DOHH2 (cell line): ENCODE results near the gene RPAP2.
"Not testable (repeated sequence)": the region's sequence is repeated elsewhere in the genome, so short reads cannot be mapped to it uniquely, and the experiment has no call there.

Experiments used
- H3F3A ChIP-seq: fragments of 200-600 bp; sonication (generic), shearing (Covaris generic); 2 replicates; pipeline ENCODE4 v1.6.0; 2016; ENCODE audit warnings: antibody characterized with exemption, mild to moderate bottlenecking; ENCODE audit not compliant: control insufficient read depth, insufficient read depth
- H3K27ac ChIP-seq: fragments of 200-600 bp; sonication (generic); 2 replicates; pipeline ENCODE4 v1.5.1; 2014; ENCODE audit warnings: low read depth, mild to moderate bottlenecking, low read length, moderate library complexity
- H3K27me3 ChIP-seq: fragments of 200-600 bp; sonication (generic); 2 replicates; pipeline ENCODE4 v1.6.1; 2014; ENCODE audit warnings: mild to moderate bottlenecking, low read length, mixed read lengths; ENCODE audit not compliant: control insufficient read depth
- H3K36me3 ChIP-seq: fragments of 200-600 bp; sonication (generic); 2 replicates; pipeline ENCODE4 v1.6.1; 2014; ENCODE audit warnings: mild to moderate bottlenecking, low read length, moderate library complexity, mixed read lengths; ENCODE audit not compliant: control insufficient read depth
- H3K4me1 ChIP-seq: fragments of 200-600 bp; sonication (generic); 2 replicates; pipeline ENCODE4 v1.6.1; 2014; ENCODE audit warnings: mild to moderate bottlenecking, low read length, mixed read lengths; ENCODE audit not compliant: control insufficient read depth
- H3K4me2 ChIP-seq: fragments of 200-600 bp; sonication (generic); 2 replicates; pipeline ENCODE4 v1.6.0; 2014; ENCODE audit warnings: mild to moderate bottlenecking, low read length, moderate library complexity
- H3K4me3 ChIP-seq: fragments of 200-600 bp; sonication (generic); 2 replicates; pipeline ENCODE4 v1.5.1; 2014; ENCODE audit warnings: mild to moderate bottlenecking, low read length, mixed read lengths
- H3K79me2 ChIP-seq: fragments of 200-600 bp; sonication (generic); 2 replicates; pipeline ENCODE4 v1.6.1; 2014; ENCODE audit warnings: mild to moderate bottlenecking, low read length, mixed read lengths; ENCODE audit not compliant: control insufficient read depth
- H3K9me2 ChIP-seq: fragments of 200-600 bp; sonication (generic); replicated peaks from 2 replicates; pipeline ENCODE4 v1.6.1; 2014; ENCODE audit warnings: mild to moderate bottlenecking, low read length, mixed read lengths; ENCODE audit not compliant: control insufficient read depth
- H3K9me3 ChIP-seq: fragments of 200-600 bp; sonication (generic); 2 replicates; pipeline ENCODE4 v1.6.1; 2014; ENCODE audit warnings: antibody characterized with exemption, low read length, mixed read lengths; ENCODE audit not compliant: control insufficient read depth, insufficient read depth
- H4K20me1 ChIP-seq: fragments of 200-600 bp; sonication (generic); 2 replicates; pipeline ENCODE4 v1.6.0; 2014; ENCODE audit warnings: low read depth, mild to moderate bottlenecking, antibody characterized with exemption, low read length, moderate library complexity; ENCODE audit not compliant: control insufficient read depth, insufficient read depth
- EZH2phosphoT487 ChIP-seq: fragments of 200-600 bp; sonication (generic); IDR thresholded peaks from 2 replicates; pipeline ENCODE4 v1.6.1; 2017; ENCODE audit warnings: borderline replicate concordance, mild to moderate bottlenecking, antibody characterized with exemption, low read length, moderate library complexity, mixed read lengths
- TF ChIP-seq, protein P1 (sequence below): fragments of 200-600 bp; sonication (generic); IDR thresholded peaks from one replicate; pipeline ENCODE4 v1.5.1; 2014; ENCODE audit warnings: antibody characterized with exemption, mild to moderate bottlenecking, low read depth, low read length; ENCODE audit not compliant: poor library complexity, severe bottlenecking

The RPAP2 gene

GRCh38 chr1:92380867-92381266 is 82.0 kb downstream of the RPAP2 start:
- Histone ChIP-seq H3K4me3 (no peak overlapping the region), H3K4me1 (no peaks in the 10 kb centered on the region), H3K27me3 (no peaks in the 10 kb centered on the region), H3K9me2 (no peaks in the 10 kb centered on the region), H4K20me1 (no peaks in the 10 kb centered on the region), H3F3A (no peaks in the 10 kb centered on the region; the same call in 1 of the 2 replicates), H3K4me2 (no peak overlapping the region), H3K27ac (no peak overlapping the region), H3K36me3 (peaks cover 5% of the 10 kb centered on the region; the same call in 1 of the 2 replicates), H3K79me2 (no peaks in the 10 kb centered on the region), H3K9me3 (no peaks in the 10 kb centered on the region)
- TF ChIP-seq EZH2phosphoT487, result no peak
- TF ChIP-seq, protein P1, sequence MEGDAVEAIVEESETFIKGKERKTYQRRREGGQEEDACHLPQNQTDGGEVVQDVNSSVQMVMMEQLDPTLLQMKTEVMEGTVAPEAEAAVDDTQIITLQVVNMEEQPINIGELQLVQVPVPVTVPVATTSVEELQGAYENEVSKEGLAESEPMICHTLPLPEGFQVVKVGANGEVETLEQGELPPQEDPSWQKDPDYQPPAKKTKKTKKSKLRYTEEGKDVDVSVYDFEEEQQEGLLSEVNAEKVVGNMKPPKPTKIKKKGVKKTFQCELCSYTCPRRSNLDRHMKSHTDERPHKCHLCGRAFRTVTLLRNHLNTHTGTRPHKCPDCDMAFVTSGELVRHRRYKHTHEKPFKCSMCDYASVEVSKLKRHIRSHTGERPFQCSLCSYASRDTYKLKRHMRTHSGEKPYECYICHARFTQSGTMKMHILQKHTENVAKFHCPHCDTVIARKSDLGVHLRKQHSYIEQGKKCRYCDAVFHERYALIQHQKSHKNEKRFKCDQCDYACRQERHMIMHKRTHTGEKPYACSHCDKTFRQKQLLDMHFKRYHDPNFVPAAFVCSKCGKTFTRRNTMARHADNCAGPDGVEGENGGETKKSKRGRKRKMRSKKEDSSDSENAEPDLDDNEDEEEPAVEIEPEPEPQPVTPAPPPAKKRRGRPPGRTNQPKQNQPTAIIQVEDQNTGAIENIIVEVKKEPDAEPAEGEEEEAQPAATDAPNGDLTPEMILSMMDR, result no peak

DNA sequence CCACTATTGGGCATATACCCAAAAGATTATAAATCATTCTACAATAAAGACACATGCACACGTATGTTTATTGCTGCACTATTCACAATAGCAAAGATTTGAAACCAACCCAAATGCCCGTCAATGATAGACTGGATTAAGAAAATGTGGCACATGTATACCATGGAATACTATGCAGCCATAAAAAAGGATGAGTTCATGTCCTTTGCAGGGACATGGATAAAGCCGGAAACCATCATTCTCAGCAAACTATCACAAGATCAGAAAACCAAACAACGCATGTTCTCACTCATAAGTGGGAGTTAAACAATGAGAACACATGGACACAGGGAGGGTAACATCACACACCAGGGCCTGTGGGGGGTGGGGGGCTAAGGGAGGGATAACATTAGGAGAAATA is 95.1 kb downstream of the RPAP2 start:
- not testable (repeated sequence) for H3K79me2 ChIP-seq, H4K20me1 ChIP-seq, H3F3A ChIP-seq, H3K4me2 ChIP-seq, H3K4me1 ChIP-seq, H3K9me3 ChIP-seq, H3K4me3 ChIP-seq, H3K27ac ChIP-seq, H3K9me2 ChIP-seq, H3K36me3 ChIP-seq, H3K27me3 ChIP-seq

GRCh38 chr1:92398519-92398918 is 99.7 kb downstream of the RPAP2 start:
- H3K4me1 ChIP-seq, result peaks cover 10% of the 10 kb centered on the region
- TF ChIP-seq, protein P1, result no peak
- TF ChIP-seq EZH2phosphoT487, result no peak
- no peak overlapping the region for H3K4me3 ChIP-seq
- H3K9me2 ChIP-seq, result no peaks in the 10 kb centered on the region
- no peaks in the 10 kb centered on the region for H3K36me3 ChIP-seq
- H3K27me3 ChIP-seq, result no peaks in the 10 kb centered on the region
- peaks cover 8% of the 10 kb centered on the region; the same call in 1 of the 2 replicates for H3K9me3 ChIP-seq
- H3K4me2 ChIP-seq, result no peak overlapping the region
- no peaks in the 10 kb centered on the region for H4K20me1 ChIP-seq
- no peak overlapping the region for H3K27ac ChIP-seq
- no peaks in the 10 kb centered on the region for H3K79me2 ChIP-seq
- H3F3A ChIP-seq, result no peaks in the 10 kb centered on the region

DNA sequence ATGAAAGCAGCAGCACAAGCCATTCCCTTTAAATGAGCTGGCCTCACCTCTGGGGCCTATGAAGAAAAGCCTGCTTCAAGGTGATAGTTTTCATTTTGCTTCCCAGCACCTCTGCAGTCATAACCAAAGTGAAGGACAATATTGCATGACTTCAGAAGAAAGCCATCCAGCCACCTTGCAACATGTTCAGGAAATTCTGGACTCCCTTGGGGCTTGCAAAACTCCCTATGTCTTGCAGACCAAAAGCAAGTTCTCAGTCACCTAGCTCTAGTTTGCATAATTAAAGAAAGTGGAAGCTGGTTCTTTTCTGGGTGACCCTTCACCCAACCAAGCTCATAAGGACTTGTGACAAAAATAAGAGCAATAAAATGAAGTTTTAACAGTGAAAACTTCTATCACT is 100.2 kb downstream of the RPAP2 start:
- Histone ChIP-seq H3K79me2 (no peaks in the 10 kb centered on the region), H3K4me2 (no peak overlapping the region), H4K20me1 (no peaks in the 10 kb centered on the region), H3K27me3 (no peaks in the 10 kb centered on the region), H3F3A (no peaks in the 10 kb centered on the region), H3K9me3 (peaks cover 10% of the 10 kb centered on the region; the same call in 1 of the 2 replicates), H3K4me3 (no peak overlapping the region), H3K36me3 (no peaks in the 10 kb centered on the region), H3K27ac (no peak overlapping the region), H3K4me1 (peaks cover 10% of the 10 kb centered on the region), H3K9me2 (no peaks in the 10 kb centered on the region)
- TF ChIP-seq, protein P1, result no peak
- TF ChIP-seq EZH2phosphoT487, result no peak
